ENCODE data around the gene CBX1.

The CBX1 gene
- long read RNA-seq, donor 1, transcript CBX1-201 (5 exons, 2,232 nt), result major isoform, 29 of 67 reads
- long read RNA-seq, donor 1, partial matches to known transcripts, result 35 of 67 reads
- long read RNA-seq, donor 1, other reads (novel, unspliced or antisense), result 0 of 67 reads
- long read RNA-seq, donor 2, transcript CBX1-201 (5 exons, 2,232 nt), result major isoform, 38 of 89 reads
- long read RNA-seq, donor 2, partial matches to known transcripts, result 49 of 89 reads
- long read RNA-seq, donor 2, other reads (novel, unspliced or antisense), result 0 of 89 reads
- long read RNA-seq, donor 3, transcript CBX1-201 (5 exons, 2,232 nt), result major isoform, 13 of 39 reads
- long read RNA-seq, donor 3, partial matches to known transcripts, result 25 of 39 reads
- long read RNA-seq, donor 3, other reads (novel, unspliced or antisense), result 0 of 39 reads
- long read RNA-seq, donor 4, transcript CBX1-201 (5 exons, 2,232 nt), result major isoform, 34 of 81 reads
- long read RNA-seq, donor 4, partial matches to known transcripts, result 45 of 81 reads
- long read RNA-seq, donor 4, other reads (novel, unspliced or antisense), result 0 of 81 reads
- long read RNA-seq, donor 5, transcript CBX1-201 (5 exons, 2,232 nt), result major isoform, 49 of 82 reads
- long read RNA-seq, donor 5, partial matches to known transcripts, result 25 of 82 reads
- long read RNA-seq, donor 5, other reads (novel, unspliced or antisense), result 6 of 82 reads
- long read RNA-seq, donor 6, transcript CBX1-201 (5 exons, 2,232 nt), result major isoform, 31 of 111 reads
- long read RNA-seq, donor 6, partial matches to known transcripts, result 77 of 111 reads
- long read RNA-seq, donor 6, other reads (novel, unspliced or antisense), result 0 of 111 reads
- long read RNA-seq, donor 7, result 0 reads
- long read RNA-seq, donor 8, transcript CBX1-201 (5 exons, 2,232 nt), result major isoform, 52 of 81 reads
- long read RNA-seq, donor 8, partial matches to known transcripts, result 28 of 81 reads
- long read RNA-seq, donor 8, other reads (novel, unspliced or antisense), result 0 of 81 reads

DNA sequence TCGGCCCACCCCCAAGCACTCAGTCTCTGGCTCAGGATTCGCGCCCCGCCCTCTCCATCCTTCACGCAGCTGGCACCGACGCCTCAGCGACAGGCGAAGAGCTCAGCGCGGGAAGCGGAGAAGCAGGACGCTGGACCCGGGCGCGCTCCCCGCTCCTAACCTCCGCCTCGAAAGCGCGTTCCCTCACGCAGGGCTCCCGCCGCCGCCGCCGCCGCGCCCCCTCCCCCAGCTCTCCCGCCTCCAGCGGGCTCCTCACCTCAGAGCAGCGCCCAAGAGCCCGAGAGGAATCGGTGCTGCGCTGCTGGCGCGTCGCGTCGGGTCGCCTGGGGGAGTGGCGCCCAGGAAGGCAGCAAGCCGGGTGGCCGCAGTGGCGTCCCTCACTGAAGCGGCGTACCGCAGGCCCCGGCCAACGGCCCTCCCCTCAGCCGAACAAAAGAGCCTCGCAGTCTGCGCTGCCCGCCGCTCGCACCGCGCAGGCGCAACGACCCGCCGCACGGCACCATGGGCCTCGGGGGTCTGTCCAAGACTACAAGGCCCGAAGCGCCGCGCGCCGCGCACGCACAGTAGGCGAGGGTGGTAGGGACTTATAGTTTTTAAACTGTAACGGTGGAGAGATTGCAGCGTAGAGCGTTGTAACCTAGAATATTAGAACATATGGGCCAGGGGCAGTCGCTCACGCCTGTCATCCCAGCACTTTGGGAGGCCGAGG is at the start of gene CBX1:
TSS of gene CBX1 (minus strand) at position 467 of the 709 bp plus-strand sequence. CDS start 24,474 bp downstream, outside the sequence.
- DNase-seq, result peak; percentile 95

GRCh38 chr17:48150597-48151001 is 49.3 kb upstream of the CBX1 start:
- peak; percentile 8 for DNase-seq

DNA sequence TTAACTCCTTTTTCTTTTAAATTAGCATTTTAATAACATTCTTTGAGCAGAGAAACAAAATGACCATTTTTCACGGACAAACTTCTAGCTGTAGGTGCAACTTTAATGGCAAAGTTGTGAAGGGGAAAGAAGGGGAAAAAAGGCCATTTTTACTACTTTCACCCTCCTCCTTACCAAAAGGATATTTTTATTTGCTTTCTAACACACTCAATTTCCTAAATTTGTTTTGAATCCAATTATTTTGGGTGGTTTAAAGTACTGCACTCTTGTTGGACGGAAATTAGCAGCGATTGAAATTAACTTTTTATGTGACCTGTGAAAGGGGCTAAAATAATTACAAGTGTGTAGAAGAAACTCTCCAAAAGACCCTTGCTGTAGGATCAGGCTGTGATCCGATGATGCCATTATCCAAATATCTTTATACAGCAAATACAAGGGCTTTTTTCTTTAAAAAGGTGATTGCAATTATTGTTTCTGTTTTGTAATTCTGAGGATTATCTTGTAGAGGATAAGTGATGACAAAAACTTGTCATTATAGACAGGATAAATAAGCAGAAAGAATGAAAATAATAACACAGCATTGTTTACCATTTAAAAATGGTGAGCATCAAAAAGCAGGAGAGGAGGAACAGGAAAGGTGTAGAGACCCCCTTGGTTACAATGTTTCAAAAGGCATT is 48.6 kb upstream of the CBX1 start:
- DNase-seq, result peak; percentile 17

GRCh38 chr17:48148854-48149786 is 47.8 kb upstream of the CBX1 start:
- peak; percentile 41 for DNase-seq

- DNase-seq, result no peak
These were observed 46.9 kb upstream of the CBX1 start for GRCh38 chr17:48148029-48148770.

DNA sequence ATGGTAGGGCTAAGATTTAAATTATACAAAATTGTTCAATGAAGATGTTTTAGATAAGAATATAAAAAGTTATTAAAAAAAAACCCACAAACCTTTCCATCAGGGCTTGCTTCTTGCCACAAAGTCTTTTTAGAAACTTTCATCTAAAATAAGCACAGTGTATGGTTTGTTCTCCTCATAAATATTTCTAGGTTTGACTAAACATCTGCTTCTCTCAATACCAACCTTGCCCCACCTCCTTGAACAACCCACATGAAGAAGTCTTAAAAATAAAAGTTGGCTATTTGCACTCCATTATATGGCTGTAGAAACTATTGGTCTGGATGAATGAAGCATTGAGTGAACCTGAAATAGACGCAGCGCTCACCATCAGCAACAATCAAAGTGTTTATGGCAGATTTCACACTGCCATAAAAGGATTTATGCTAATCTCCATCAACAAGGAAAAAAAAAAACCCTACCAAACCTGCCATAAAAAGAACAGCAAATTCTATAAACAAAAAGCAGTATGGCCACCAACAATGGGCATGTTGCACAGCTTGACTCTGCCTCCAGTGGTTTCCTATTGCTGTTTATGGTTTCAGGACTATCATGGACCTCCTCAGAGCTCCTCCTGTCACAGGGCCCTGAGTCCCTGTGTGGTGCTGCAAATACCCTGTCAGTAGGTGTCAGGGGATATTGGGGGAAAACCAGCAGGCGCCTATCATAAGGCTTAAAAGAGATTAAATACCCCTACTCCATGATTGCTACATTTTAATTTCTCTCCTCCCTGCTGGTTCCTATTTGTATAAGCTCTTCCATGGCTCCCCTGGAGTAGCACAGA is 43.9 kb upstream of the CBX1 start:
- no peak for DNase-seq

GRCh38 chr17:48144231-48144630 is 43.0 kb upstream of the CBX1 start:
- DNase-seq, result no peak

GRCh38 chr17:48143629-48144028 is 42.4 kb upstream of the CBX1 start:
- DNase-seq, result no peak

DNA sequence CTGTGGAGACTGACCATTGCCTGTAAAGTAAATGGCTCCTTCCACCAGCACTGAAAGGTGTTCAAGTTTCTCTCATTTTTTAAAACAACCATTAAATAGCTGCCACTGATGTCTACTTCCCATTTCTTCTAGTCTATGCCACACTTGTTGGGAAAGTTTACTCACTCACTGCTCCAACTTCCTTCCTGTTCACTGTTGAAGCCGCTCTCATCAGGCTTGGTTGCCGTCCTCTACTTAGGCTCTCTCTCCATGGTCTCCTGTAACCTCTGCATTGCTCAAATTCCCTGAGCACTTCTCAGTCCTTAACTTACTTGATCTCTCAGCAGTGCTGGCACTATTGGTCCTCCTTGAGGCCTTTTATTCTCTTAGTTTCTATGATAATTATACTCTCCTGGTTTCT is 38.7 kb upstream of the CBX1 start:
- no peak for DNase-seq

GRCh38 chr17:48137656-48138055 is 36.4 kb upstream of the CBX1 start:
- DNase-seq, result no peak

DNA sequence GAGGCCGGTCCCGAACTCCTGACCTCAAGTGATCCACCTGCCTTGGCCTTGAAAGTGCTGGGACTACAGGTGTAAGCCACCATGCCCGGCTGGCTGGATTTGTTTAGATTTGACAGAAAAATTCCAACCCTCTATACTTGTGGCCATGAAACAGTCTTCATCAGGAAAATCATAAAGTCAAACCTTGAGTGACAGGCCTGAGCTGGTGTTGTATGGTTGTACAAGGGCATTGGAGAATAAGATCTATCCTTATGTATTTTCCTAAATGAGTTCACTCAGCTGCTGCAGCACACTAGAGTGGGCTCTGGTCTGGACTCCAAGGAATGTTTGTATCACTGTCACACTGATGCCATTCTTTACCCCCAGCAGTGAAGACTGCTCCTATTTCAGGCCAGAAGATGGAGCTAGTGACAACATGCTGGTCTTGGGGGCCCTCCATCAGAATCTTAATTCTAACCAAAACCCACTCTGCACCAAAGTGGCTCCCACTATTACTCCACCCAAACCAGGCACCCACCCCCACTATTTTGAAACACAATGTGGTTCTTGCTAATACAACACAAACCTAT is 33.7 kb upstream of the CBX1 start:
- no peak for DNase-seq

- no peak for DNase-seq
These were observed 31.1 kb upstream of the CBX1 start for GRCh38 chr17:48132385-48132784.

- no peak for DNase-seq
These were observed 30.0 kb upstream of the CBX1 start for GRCh38 chr17:48131216-48131824.

DNA sequence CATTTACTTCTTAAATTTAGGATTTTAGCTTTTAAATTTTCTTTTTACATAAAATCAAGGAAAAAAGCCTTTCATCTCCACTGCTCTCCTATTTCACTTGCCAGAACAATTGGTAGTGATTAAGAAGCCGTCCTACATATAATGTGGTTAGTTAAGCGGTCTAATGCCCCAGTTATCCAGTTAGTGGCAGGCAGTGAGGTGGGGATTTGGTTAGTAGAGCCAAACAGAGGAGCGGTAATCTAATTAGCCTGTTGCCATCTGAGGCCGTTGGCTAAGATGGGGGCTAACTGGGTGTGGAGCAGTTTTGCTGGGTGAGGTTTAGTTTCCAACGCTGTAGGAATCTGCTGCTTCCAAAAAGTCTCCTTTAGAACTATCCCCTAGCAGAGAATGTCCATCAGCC is 28.7 kb upstream of the CBX1 start:
- DNase-seq, result no peak

DNA sequence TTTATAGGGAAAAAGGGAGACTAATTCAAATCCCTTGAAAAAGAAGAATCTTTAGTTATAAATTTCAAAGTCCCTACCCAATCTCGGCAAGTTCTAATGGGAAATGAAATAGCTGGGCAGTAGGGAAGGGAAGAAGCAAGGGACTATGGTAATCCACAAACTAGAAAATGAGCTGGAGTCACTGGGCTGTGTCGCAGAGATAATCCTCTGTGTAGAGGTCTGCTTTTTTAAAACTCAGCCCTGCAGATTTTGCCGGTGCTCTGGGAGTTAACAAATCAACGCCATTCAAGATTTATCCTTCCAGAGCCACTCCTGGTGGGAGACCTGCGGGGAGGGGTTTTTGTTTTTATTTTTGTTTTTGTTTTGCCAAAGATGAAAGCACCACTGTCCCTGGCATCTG is 27.1 kb upstream of the CBX1 start:
- no peak for DNase-seq

DNA sequence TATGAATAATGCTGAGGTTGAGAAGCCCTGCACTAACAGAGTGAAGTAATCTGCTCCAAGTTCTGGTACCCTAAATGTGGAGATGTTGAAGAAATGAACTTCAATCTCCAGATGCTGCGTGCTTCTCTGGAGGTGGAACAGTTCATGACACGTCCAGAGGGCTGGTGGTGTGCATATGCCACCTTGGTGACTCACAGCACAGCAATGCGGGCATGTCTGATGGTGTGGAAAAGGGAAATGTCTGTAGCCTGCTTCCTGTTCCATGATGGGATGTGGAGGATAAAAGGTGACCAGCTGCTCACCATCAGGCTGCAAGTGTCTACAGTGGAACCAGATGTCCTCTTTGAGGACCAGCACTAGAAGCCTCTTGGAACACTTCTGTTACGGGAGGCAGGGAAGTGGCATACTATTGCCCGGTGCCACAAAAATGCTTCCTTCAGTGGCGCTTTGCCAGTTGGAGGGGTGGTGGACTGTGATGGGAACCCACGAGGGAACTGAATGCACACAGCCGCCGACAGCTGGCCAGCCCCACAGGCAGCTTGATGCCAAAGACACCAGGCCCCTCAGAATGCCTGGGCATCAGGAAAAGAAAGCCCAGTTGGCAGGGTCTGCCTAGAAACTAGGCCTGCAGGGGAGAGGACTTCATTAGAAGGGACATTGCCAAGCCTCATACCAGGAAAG is 26.2 kb upstream of the CBX1 start:
- no peak for DNase-seq

DNA sequence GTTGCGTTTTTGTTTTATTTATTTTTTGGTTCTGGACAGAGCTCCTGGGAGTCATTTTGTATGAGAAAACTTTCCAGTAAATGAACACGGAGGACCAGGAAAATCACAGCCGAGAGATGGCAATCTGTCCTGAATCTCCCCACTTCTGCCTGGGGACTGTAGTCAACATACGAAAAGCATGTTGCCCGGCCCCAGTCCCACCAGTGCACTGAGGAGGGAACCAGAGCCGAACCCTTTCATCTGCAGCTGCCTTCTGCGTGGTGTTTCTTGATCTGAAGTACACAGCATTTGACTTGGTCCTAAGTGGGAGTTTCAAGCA is 25.2 kb upstream of the CBX1 start:
- DNase-seq, result no peak
